Measurements from ENCODE around the gene DAAM2. TPM values are rescaled to one million over a fixed set of nuclear protein-coding genes. Genes with fewer than 3 reads are reported as not detected.
A peak's percentile ranks its signal among the peaks of the same experiment; 100 is the strongest.

DAAM2 gene
- polyA plus RNA-seq, 3 donors from 2014 or later: not detected

DNA sequence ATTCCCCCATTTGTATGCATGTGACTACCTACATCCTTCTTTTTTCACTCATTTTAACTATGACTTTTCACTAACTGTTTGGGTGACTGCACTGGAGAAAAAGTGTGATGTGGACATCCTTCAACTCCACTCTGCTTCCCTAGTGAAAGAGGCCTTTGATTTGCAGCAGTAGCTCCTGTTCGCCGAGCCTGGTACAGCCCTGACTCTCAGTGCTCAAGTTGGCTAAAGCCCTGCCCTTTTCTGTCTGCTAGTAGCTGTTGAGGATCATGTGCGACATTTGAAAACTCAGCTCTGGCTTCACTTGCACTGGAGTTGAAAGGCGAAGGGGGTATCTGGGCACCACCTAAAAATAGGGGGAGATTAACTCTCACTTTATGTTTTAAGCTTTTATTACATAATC, 42.1 kb downstream of the DAAM2 start:
- H3K27me3 Mint-ChIP-seq (ENCODE audit: low read depth in 3 of 3): peaks cover 3 to 4% (median 3%) of the 10 kb centered on the region in 3 donors
- H3K4me1 Mint-ChIP-seq: no peaks in the 10 kb centered on the region
- DNase-seq: no peak
- no peak overlapping the region for H3K27ac Mint-ChIP-seq
- no peak overlapping the region for H3K4me3 Mint-ChIP-seq
- H3K36me3 Mint-ChIP-seq: no peaks in the 10 kb centered on the region
- H3K9me3 Mint-ChIP-seq: no peaks in the 10 kb centered on the region

DNA sequence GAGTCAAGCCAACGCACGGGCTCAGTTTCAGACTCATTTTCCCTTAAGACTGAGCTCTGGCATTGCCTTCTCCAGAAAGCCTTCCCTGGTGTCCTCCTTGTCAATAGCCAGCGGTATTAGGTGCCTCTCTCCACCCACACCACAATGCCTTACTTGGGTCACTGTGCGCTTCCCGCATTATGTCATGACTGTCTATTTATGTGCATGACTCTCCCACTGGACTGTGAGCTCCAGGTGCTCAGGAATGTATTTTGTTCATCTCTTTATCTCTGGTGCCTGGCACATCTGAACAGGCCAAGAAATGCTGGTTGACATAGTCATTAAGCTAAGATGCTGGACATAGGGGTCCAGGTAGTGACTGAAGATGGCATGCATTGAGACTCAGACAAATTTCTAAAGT, 42.7 kb downstream of the DAAM2 start:
- H3K4me1 Mint-ChIP-seq: no peaks in the 10 kb centered on the region
- DNase-seq: no peak
- peaks cover under 1 to 4% (median 3%) of the 10 kb centered on the region in 3 donors for H3K27me3 Mint-ChIP-seq (ENCODE audit: low read depth in 3 of 3)
- H3K4me3 Mint-ChIP-seq: no peak overlapping the region
- no peak overlapping the region for H3K27ac Mint-ChIP-seq
- H3K36me3 Mint-ChIP-seq: no peaks in the 10 kb centered on the region
- H3K9me3 Mint-ChIP-seq: no peaks in the 10 kb centered on the region

DNA sequence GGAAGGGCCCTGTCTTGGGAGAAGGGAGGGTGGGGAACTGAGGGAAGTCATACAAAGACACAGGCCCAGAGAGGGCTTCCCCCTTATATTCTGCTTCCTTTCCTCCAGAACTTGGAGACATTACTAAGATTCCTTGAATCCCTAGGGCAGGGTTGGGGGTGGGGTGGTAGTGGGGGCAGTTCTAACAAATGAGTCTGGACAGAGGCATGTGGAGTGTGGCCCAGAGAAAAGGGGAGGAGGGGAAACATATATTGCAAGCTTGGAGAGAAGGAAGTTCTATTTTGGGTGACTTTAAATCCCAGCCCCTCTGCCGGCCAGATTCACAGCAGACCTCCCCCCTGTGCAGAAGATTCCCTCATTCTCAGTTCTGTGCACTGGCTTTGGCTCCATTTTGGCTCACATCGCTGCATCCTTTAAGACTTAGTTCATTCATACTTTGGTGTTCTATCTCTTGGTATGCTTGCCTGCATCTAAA, 43.7 kb downstream of the DAAM2 start:
- DNase-seq: no peak
- Mint-ChIP-seq H3K36me3 (no peaks in the 10 kb centered on the region), H3K4me3 (no peak overlapping the region), H3K27me3 (ENCODE audit: low read depth in 3 of 3) (peaks cover 3 to 6% (median 4%) of the 10 kb centered on the region in 3 donors), H3K9me3 (no peaks in the 10 kb centered on the region), H3K27ac (no peak overlapping the region), H3K4me1 (no peaks in the 10 kb centered on the region)

- no peak for DNase-seq
- H3K36me3 Mint-ChIP-seq: no peaks in the 10 kb centered on the region
- H3K4me1 Mint-ChIP-seq: no peaks in the 10 kb centered on the region
- no peak overlapping the region for H3K27ac Mint-ChIP-seq
- H3K9me3 Mint-ChIP-seq: no peaks in the 10 kb centered on the region
- peaks cover 3 to 6% (median 4%) of the 10 kb centered on the region in 3 donors for H3K27me3 Mint-ChIP-seq (ENCODE audit: low read depth in 3 of 3)
- no peak overlapping the region for H3K4me3 Mint-ChIP-seq
Measured at GRCh38 chr6:39836606-39837005, 44.4 kb downstream of the DAAM2 start.

DNA sequence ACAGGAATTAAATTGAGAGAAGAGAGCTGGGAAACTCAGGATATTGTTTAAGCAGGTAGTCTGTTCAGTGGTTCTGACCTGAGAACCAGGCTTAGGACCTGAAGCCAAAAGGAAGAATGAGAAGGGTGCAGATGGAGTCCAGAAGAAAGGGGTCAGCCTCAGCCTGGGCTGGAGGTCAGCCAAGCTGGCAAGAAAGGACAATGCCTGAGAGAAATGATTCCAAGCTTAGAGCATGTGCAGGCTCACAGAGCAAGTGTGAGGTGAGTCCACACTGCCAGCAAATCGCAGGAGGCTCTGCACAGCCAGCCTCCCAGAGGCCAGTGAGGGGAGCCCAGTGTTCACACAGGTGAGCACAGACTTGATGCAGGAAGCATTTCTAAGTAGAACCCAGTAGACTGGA, 47.3 kb downstream of the DAAM2 start:
- Mint-ChIP-seq H3K4me3 (no peak overlapping the region), H3K9me3 (no peaks in the 10 kb centered on the region), H3K4me1 (no peaks in the 10 kb centered on the region), H3K27me3 (ENCODE audit: low read depth in 3 of 3) (peaks cover 3 to 8% (median 4%) of the 10 kb centered on the region in 3 donors), H3K27ac (peak overlapping the region in 1 of 6 donors; percentile 4), H3K36me3 (no peaks in the 10 kb centered on the region)
- no peak for DNase-seq

DNA sequence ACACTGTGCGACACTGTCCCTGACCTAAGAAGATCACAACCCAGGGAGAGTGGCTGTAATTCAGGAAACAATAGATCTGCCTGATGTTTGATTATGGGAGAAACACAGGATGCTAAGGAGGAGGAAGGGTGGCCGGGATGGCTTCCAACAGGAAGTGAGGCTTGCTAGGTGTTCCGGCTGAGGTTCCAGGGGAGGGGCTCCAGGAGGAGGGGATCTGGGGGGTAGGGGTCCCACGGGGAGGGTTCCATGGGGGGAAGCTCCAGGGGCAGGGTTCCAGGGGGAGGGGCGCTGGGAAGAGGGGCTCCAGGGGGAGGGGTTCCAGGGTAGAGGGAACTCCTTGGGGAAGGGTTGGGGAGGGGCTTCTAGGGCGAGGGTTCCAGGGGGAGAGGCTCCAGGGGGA, 48.6 kb downstream of the DAAM2 start:
- no peak overlapping the region for H3K27ac Mint-ChIP-seq
- DNase-seq: no peak
- no peaks in the 10 kb centered on the region for H3K36me3 Mint-ChIP-seq
- no peaks in the 10 kb centered on the region for H3K4me1 Mint-ChIP-seq
- H3K9me3 Mint-ChIP-seq: no peaks in the 10 kb centered on the region
- H3K4me3 Mint-ChIP-seq: no peak overlapping the region
- H3K27me3 Mint-ChIP-seq (ENCODE audit: low read depth in 3 of 3): peaks cover 2 to 8% (median 4%) of the 10 kb centered on the region in 3 donors

DNA sequence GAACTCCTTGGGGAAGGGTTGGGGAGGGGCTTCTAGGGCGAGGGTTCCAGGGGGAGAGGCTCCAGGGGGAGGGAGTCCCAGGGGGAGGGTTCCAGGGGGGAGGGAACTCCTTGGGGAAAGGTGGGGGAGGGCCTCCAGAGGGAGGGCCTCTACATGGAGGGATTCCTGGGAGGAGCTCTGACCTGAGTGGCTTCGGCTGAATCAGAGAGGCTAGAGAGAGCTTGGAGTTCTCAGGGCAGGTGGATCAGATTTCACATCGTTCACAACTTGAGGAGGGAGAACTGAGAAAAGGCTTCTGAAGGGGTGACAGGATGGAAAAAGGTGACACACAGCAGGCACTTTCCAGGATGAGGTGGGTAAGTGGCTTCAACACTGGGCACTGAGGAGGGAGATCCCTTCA, 49.1 kb downstream of the DAAM2 start:
- no peaks in the 10 kb centered on the region for H3K9me3 Mint-ChIP-seq
- H3K27ac Mint-ChIP-seq: no peak overlapping the region
- DNase-seq: no peak
- peaks cover 2 to 8% (median 4%) of the 10 kb centered on the region in 3 donors for H3K27me3 Mint-ChIP-seq (ENCODE audit: low read depth in 3 of 3)
- H3K36me3 Mint-ChIP-seq: no peaks in the 10 kb centered on the region
- H3K4me1 Mint-ChIP-seq: no peaks in the 10 kb centered on the region
- no peak overlapping the region for H3K4me3 Mint-ChIP-seq

DNA sequence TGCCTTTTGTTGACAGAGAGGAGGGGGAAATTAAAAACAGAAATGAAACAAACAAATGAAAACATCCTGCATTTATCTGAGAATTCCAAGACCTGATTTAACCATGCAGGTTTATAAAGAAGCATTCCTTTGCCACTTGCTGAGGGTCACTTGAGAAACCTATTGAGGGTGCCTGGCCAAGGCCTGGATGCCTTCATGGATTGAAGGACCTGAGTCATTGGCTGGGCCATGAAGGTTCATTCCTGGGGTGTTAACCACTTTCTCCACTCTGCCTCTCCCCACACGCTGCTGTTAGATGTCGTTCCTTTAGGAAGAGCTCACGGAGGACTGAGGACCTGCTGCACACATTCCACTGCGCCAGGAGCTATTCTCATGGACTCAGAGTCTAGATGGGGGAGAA, 49.7 kb downstream of the DAAM2 start:
- H3K27ac Mint-ChIP-seq: no peak overlapping the region
- H3K4me1 Mint-ChIP-seq: no peaks in the 10 kb centered on the region
- no peaks in the 10 kb centered on the region for H3K36me3 Mint-ChIP-seq
- H3K27me3 Mint-ChIP-seq (ENCODE audit: low read depth in 3 of 3): peaks cover 2 to 8% (median 4%) of the 10 kb centered on the region in 3 donors
- no peaks in the 10 kb centered on the region for H3K9me3 Mint-ChIP-seq
- no peak overlapping the region for H3K4me3 Mint-ChIP-seq
- no peak for DNase-seq

- H3K36me3 Mint-ChIP-seq: no peaks in the 10 kb centered on the region
- H3K4me1 Mint-ChIP-seq: no peaks in the 10 kb centered on the region
- no peak overlapping the region for H3K4me3 Mint-ChIP-seq
- peaks cover 0 to 8% (median 0%) of the 10 kb centered on the region in 3 donors for H3K27me3 Mint-ChIP-seq (ENCODE audit: low read depth in 3 of 3)
- no peak for DNase-seq
- no peak overlapping the region for H3K27ac Mint-ChIP-seq
- peaks cover 0 to 2% (median 0%) of the 10 kb centered on the region in 6 donors for H3K9me3 Mint-ChIP-seq
Measured at GRCh38 chr6:39843305-39844020, 51.3 kb downstream of the DAAM2 start.

- H3K9me3 Mint-ChIP-seq: peaks cover 0 to 2% (median 0%) of the 10 kb centered on the region in 6 donors
- no peak for DNase-seq
- no peak overlapping the region for H3K27ac Mint-ChIP-seq
- H3K27me3 Mint-ChIP-seq (ENCODE audit: low read depth in 3 of 3): peaks cover 0 to 10% (median 0%) of the 10 kb centered on the region in 3 donors
- no peaks in the 10 kb centered on the region for H3K4me1 Mint-ChIP-seq
- H3K36me3 Mint-ChIP-seq: no peaks in the 10 kb centered on the region
- H3K4me3 Mint-ChIP-seq: no peak overlapping the region
Measured at GRCh38 chr6:39844866-39845265, 52.7 kb downstream of the DAAM2 start.

DNA sequence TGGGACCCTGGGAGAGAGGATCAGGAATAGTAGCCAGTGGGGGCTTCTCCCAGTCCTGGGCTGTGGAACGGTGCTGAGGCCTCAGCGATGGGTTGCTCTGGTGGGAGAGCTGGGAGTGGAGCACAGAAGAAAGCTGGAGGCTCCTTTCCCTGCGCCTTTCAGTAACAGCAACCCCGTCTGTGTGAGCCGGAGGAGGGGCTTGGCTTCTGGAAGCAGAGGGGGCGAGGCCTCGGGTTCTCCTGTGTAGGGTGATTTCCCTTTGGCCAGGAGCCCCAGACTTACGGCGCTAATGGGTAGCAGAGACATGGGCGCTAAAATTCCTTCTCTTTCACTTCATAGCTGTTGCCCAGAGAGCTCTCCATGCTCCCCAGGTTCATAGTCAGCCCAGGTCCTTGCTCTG, 55.0 kb downstream of the DAAM2 start:
- no peak for DNase-seq
- Mint-ChIP-seq H3K27ac (no peak overlapping the region), H3K4me1 (no peaks in the 10 kb centered on the region), H3K9me3 (peaks cover 0 to 2% (median 0%) of the 10 kb centered on the region in 6 donors), H3K4me3 (no peak overlapping the region), H3K36me3 (no peaks in the 10 kb centered on the region), H3K27me3 (ENCODE audit: low read depth in 3 of 3) (peaks cover 2 to 4% (median 4%) of the 10 kb centered on the region in 3 donors)

DNA sequence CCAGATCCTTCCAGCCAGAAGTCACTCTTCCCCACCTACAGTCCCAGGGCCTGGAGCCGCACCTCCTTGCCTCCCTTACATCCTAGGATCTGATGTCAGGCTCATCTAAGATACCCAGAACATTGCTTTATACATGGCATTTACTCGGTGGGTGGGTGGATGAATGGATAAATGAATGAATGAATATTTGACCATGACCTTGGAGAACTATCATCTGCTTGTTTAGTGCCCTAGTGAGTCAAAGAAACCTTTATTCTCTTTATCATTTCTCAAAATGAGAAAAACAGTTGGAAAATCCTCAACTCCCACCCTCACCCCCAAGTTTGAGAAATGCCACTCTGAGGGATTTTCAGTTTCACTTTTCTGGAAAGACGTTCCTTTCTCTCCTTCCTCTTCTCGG, 56.0 kb downstream of the DAAM2 start:
- Mint-ChIP-seq H3K36me3 (no peaks in the 10 kb centered on the region), H3K4me3 (no peak overlapping the region), H3K9me3 (peaks cover 0 to 2% (median 0%) of the 10 kb centered on the region in 6 donors), H3K27ac (no peak overlapping the region), H3K27me3 (ENCODE audit: low read depth in 3 of 3) (peaks cover 2 to 6% (median 2%) of the 10 kb centered on the region in 3 donors), H3K4me1 (no peaks in the 10 kb centered on the region)
- no peak for DNase-seq

- DNase-seq: no peak
- H3K36me3 Mint-ChIP-seq: no peaks in the 10 kb centered on the region
- no peak overlapping the region for H3K27ac Mint-ChIP-seq
- H3K27me3 Mint-ChIP-seq (ENCODE audit: low read depth in 3 of 3): peaks cover 2 to 9% (median 2%) of the 10 kb centered on the region in 3 donors
- no peak overlapping the region for H3K4me3 Mint-ChIP-seq
- H3K4me1 Mint-ChIP-seq: no peaks in the 10 kb centered on the region
- peaks cover 0 to 2% (median 0%) of the 10 kb centered on the region in 6 donors for H3K9me3 Mint-ChIP-seq
Measured at GRCh38 chr6:39849228-39849627, 57.1 kb downstream of the DAAM2 start.

- no peaks in the 10 kb centered on the region for H3K4me1 Mint-ChIP-seq
- H3K27ac Mint-ChIP-seq: no peak overlapping the region
- peaks cover 0 to 2% (median 0%) of the 10 kb centered on the region in 6 donors for H3K9me3 Mint-ChIP-seq
- H3K27me3 Mint-ChIP-seq (ENCODE audit: low read depth in 3 of 3): peaks cover 2 to 9% (median 2%) of the 10 kb centered on the region in 3 donors
- H3K4me3 Mint-ChIP-seq: no peak overlapping the region
- DNase-seq: no peak
- H3K36me3 Mint-ChIP-seq: no peaks in the 10 kb centered on the region
Measured at GRCh38 chr6:39849764-39850163, 57.6 kb downstream of the DAAM2 start.

All from immature natural killer cell (primary cell).